NCI-H510A (cell line): Measurements from ENCODE around the gene LCLAT1.
A peak's percentile ranks its signal among the peaks of the same experiment; 100 is the strongest.

Source experiments
- DNase-seq: peaks from one replicate; lab custom pipeline; 2025; lab: John Stamatoyannopoulos, UW

Gene LCLAT1

GRCh38 chr2:30673127-30673526 lies 226.1 kb downstream of the LCLAT1 start:
- no peak for DNase-seq

- no peak for DNase-seq
Measured at GRCh38 chr2:30675758-30676157, 228.7 kb downstream of the LCLAT1 start.

GRCh38 chr2:30677231-30677630 lies 230.2 kb downstream of the LCLAT1 start:
- DNase-seq: no peak

GRCh38 chr2:30677861-30678385 lies 230.9 kb downstream of the LCLAT1 start:
- DNase-seq: no peak

- no peak for DNase-seq
Measured at GRCh38 chr2:30678410-30679137, 231.5 kb downstream of the LCLAT1 start.

- DNase-seq: no peak
Measured at GRCh38 chr2:30679426-30680088, 232.5 kb downstream of the LCLAT1 start.

- DNase-seq: no peak
Measured at GRCh38 chr2:30680121-30680520, 233.1 kb downstream of the LCLAT1 start.

- DNase-seq: no peak
Measured at GRCh38 chr2:30681022-30681421, 234.0 kb downstream of the LCLAT1 start.

- DNase-seq: no peak
Measured at GRCh38 chr2:30683236-30683956, 236.3 kb downstream of the LCLAT1 start.

- no peak for DNase-seq
Measured at GRCh38 chr2:30684026-30684425, 237.0 kb downstream of the LCLAT1 start.

- no peak for DNase-seq
Measured at GRCh38 chr2:30684516-30684915, 237.5 kb downstream of the LCLAT1 start.

- no peak for DNase-seq
Measured at GRCh38 chr2:30684996-30685395, 237.9 kb downstream of the LCLAT1 start.

- peak; percentile 51 for DNase-seq
Measured at GRCh38 chr2:30686000-30686399, 239.0 kb downstream of the LCLAT1 start.

GRCh38 chr2:30686669-30687068 lies 239.6 kb downstream of the LCLAT1 start:
- DNase-seq: no peak

GRCh38 chr2:30688956-30689401 lies 241.9 kb downstream of the LCLAT1 start:
- no peak for DNase-seq

GRCh38 chr2:30689496-30690125 lies 242.6 kb downstream of the LCLAT1 start:
- no peak for DNase-seq

- DNase-seq: no peak
Measured at GRCh38 chr2:30690126-30690561, 243.1 kb downstream of the LCLAT1 start.

- DNase-seq: no peak
Measured at GRCh38 chr2:30691091-30691947, 244.3 kb downstream of the LCLAT1 start.

GRCh38 chr2:30691948-30692828 lies 245.1 kb downstream of the LCLAT1 start:
- no peak for DNase-seq

GRCh38 chr2:30692829-30693275 lies 245.8 kb downstream of the LCLAT1 start:
- no peak for DNase-seq
